ENCODE results near the gene ARL13B. TPM values are rescaled to one million over a fixed set of nuclear protein-coding genes. Genes with fewer than 3 reads are reported as not detected.
"Not testable (repeated sequence)": the region's sequence is repeated elsewhere in the genome, so short reads cannot be mapped to it uniquely, and the experiment has no call there.

Gene ARL13B
- total RNA-seq, 1 donor from 2014 or later: 6.7 TPM

DNA sequence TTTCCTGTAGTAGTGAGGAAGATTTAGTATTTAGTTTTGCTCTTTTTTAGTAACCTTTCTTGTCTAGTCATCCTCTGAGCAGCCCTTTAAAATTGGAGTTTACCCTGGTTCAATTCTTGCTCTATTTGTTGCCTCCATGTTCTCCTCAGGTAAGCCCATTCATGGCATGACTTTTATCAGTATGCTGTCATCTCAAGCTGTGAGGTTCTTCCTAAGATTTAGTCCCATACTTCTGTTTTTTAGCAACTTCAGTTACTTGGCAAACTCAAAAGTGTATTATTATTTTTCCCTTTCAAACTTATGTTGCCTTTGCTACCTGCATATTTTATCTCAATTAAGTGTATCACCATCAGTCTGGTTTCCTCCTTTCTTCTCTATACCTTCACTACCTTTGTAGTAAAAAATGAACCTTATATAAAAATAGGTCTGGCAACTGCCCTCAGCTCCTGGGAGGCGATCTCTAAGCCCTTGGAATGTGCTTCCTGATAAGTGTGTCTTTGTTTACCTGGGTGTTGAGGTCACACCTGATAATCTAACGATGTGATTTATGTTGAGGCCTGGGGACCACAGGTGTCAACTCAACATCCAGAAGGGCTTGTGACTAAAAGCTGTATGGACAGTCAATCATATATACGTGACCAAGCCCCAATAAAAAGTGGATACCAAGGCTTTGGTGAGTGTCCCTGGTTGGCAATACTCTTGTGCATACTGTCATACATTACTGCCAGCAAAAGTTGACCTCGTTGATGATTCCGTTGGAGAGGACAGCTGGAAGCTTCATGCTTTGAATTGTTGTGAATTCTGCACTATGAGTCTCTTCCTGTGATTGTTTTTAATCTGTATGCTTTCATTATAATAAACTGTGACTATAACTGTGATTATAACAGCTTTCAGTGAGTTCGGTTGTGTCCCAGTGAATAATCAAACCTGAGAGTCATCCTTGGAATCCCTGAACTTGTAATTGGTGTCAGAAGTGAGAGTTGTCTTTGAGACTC lies 86.8 kb downstream of the ARL13B start:
- DNase-seq (ENCODE audit: low read depth): no peak
- TF ChIP-seq, protein P1, sequence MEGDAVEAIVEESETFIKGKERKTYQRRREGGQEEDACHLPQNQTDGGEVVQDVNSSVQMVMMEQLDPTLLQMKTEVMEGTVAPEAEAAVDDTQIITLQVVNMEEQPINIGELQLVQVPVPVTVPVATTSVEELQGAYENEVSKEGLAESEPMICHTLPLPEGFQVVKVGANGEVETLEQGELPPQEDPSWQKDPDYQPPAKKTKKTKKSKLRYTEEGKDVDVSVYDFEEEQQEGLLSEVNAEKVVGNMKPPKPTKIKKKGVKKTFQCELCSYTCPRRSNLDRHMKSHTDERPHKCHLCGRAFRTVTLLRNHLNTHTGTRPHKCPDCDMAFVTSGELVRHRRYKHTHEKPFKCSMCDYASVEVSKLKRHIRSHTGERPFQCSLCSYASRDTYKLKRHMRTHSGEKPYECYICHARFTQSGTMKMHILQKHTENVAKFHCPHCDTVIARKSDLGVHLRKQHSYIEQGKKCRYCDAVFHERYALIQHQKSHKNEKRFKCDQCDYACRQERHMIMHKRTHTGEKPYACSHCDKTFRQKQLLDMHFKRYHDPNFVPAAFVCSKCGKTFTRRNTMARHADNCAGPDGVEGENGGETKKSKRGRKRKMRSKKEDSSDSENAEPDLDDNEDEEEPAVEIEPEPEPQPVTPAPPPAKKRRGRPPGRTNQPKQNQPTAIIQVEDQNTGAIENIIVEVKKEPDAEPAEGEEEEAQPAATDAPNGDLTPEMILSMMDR (conservative IDR thresholded peaks at IDR 0.05; ENCODE audit: low read depth, low read length): no peak

DNA sequence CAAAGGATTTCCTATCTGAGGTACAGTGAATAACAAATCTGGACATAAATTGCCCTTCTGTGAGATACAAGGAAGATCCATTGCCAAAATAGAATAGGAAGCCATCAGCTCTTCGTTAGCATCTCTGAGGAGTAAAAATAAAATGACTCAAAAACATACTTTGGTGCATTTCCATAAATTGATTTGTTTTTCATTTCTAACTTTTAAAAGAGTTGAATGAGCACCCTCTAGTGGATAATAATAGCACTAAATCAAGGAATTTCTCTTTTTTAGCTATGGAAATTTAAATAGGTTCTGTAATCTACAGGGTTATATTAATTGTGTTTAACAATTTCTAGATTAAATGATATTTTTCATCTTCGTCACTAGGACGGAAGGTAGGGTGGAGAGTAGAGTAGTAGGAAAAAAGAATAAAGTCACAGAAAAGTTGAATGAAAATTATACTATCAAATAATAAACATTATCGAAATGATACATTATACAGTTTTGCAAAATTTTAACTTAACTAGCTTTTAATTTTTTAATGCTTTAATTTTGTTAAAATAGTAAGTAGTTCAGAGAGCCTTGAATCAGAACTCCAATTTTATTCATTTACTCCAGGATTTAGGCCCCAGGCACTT lies 89.3 kb downstream of the ARL13B start:
- TF ChIP-seq, protein P1 (conservative IDR thresholded peaks at IDR 0.05; ENCODE audit: low read depth, low read length): peak; percentile 47
- no peak for DNase-seq (ENCODE audit: low read depth)
- H3K4me3 ChIP-seq (ENCODE audit: low read depth, low read length): no peak overlapping the region

More for the DNA sequence above, 86.8 kb downstream of the ARL13B start:
- no peak overlapping the region for H3K4me3 ChIP-seq (ENCODE audit: low read depth, low read length)

DNA sequence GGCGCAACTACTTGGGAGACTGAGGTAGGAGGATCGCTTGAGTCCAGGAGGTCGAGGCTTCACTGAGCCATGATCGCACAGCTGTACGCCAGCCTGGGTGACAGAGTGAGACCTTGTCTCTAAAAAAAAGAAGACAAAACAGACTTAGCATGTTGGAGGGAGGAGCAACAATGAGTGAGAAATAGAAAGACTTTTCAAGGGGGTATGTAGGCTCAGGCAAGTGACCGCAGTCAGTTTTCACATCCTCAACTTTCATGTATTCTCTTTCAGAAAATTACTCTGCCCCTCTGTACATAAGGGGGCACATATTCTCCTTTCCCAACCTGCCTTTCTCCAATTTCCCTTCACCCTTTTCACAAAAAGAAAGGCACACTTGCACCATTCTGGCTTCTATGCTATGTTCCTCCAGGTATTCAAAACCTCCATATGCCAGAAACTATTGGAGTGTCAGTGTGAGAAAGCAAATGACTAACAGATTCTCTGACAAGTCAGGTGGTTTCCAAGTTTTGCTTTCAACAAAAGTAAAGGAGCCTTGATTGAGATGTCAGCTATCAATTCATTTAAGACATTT lies 90.5 kb downstream of the ARL13B start:
- H3K4me3 ChIP-seq (ENCODE audit: low read depth, low read length): no peak overlapping the region
- TF ChIP-seq, protein P1 (conservative IDR thresholded peaks at IDR 0.05; ENCODE audit: low read depth, low read length): no peak
- no peak for DNase-seq (ENCODE audit: low read depth)

DNA sequence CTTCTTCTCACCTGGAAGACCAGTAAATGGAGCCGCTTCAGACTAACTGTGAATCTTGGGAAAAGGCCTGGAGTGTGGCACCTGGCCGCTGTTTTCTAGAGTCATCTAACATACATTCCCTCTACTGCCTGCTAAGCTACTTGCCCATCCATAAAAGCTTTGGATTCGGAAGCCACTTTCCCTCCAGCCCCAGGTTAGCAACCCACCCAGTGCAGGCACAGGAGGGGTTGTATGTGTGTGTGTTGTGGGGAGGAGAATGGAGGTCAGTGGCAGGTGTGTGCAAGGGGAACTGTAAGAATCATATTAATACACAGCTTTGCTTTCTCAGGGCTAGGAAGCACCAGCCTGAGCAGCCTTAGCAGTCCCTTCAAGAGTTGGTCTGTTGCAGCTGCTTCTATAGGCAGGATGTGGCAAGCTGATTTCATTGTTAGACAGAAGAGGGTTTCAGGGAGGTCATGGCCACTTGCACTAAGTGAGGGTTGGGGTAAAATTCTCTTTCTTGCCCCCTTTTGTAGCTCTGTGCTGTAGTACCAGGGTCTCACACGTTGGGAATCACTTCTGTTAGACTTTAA lies 91.8 kb downstream of the ARL13B start:
- DNase-seq (ENCODE audit: low read depth): no peak
- H3K4me3 ChIP-seq (ENCODE audit: low read depth, low read length): no peak overlapping the region
- TF ChIP-seq, protein P1 (conservative IDR thresholded peaks at IDR 0.05; ENCODE audit: low read depth, low read length): no peak

DNA sequence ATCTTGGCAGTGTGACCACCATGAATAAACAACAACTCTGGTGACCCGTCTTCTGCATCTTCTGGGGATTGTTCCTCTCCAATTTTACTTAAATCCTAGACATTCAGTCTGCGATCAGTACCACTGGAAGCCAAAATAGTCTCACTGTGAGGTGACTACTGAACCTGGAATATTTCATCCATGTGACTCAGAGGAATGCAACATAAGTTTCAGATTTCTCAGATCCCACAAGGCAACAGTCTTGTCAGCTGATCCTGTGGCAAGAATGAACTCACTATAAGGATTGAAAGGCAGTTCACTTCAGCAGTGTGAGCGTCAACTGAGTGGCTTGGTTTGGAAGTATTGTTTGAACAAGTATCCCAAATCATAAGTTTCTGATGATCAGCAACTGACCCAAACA lies 96.1 kb downstream of the ARL13B start:
- no peak for DNase-seq (ENCODE audit: low read depth)
- TF ChIP-seq, protein P1 (conservative IDR thresholded peaks at IDR 0.05; ENCODE audit: low read depth, low read length): no peak

DNA sequence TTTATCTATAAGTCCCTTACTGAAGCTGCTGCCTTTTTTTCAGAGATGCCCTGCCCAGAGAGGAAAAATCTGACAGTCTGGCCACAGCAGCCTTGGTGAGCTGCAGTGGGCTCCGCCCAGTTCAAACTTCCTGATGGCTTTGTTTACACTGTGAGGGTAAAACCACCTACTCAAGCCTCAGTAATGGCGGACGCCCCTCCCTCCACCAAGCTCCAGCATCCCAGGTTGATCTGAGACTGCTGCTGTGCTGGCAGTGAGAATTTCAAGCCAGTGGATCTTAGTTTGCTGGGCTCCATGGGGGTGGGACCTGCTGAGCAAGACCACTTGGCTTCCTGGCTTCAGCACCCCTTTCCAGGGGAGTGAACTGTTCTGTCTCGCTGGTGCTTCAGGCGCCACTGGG lies 100.6 kb downstream of the ARL13B start:
- not testable (repeated sequence) for DNase-seq (ENCODE audit: low read depth); H3K4me3 ChIP-seq (ENCODE audit: low read depth, low read length)

More for the DNA sequence above, 96.1 kb downstream of the ARL13B start:
- H3K4me3 ChIP-seq (ENCODE audit: low read depth, low read length): no peak overlapping the region

DNA sequence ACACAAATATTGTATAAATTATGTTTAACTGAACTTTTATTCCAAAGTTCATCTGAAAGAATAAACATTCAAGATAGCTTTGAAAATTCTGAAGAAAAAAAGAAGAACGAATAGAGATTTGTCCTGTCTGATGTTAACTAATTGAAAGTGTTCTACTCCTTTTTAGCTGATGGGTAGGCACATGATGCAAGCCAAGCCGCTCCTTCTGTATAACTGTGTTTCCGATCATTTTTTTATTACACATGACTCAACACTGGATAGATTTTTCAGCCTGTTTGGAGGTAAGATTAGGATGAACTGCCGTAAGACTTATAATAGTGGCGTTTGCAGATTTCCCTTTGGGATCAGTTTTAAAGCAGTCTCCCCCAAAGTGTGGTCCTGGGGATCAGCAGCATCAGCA lies 101.9 kb downstream of the ARL13B start:
- no peak for DNase-seq (ENCODE audit: low read depth)
- no peak overlapping the region for H3K4me3 ChIP-seq (ENCODE audit: low read depth, low read length)
- TF ChIP-seq, protein P1 (conservative IDR thresholded peaks at IDR 0.05; ENCODE audit: low read depth, low read length): no peak

Data from epithelial cell of proximal tubule (primary cell).